GM18508 (cell line): Measurements from ENCODE around the gene F13B.
A peak's percentile ranks its signal among the peaks of the same experiment; 100 is the strongest.
"Not testable (repeated sequence)": the region's sequence is repeated elsewhere in the genome, so short reads cannot be mapped to it uniquely, and the experiment has no call there.

ENCODE experiments used
- ATAC-seq: cut with Tn5 transposase; IDR thresholded peaks from one replicate; pipeline ENCODE4 v1.9.1; 2021; ENCODE audit warnings: moderate number of reproducible peaks; ENCODE audit not compliant: insufficient read depth, unreplicated experiment

The F13B gene

DNA sequence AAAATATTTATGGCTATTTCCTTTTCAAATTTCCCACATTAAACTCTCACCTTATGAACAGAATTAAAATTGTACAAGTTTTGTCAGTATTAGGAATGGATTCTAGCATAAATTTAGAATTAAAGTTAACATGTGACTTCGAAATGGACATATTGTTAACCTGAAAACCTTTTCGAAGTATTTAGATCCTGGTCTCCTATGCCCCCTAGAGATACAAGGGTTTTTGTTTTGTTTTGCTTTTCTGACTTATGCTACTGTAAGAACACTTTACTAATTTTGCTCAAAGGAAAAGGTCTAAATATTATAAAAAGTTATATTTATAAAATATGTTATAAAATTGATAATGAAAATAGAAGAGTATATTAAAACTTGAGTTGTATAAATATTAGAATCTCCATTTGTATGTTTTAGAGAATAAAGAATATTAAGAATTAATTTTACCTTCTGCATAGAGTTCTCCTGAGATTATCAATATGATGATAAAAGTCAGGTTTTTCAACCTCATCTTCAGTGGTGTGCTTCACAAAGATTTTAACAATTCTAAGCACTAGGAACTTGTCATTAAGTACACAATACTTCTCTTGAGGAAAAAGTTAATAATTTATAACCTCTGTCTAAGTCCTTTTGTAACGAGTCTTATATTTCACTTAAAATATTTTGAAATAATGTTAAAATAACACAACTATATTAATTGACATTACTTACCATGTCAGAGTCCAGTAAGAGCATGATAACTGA lies at the start of gene F13B:
Gene F13B, minus strand, starts transcription at position 542 of the 738 bp plus-strand sequence. Its CDS starts 37 bp downstream, at position 505.
- no peak for ATAC-seq

GRCh38 chr1:197116156-197116555 lies 49.1 kb upstream of the F13B start:
- no peak for ATAC-seq

GRCh38 chr1:197106869-197107268 lies 39.8 kb upstream of the F13B start:
- no peak for ATAC-seq

GRCh38 chr1:197103300-197103699 lies 36.2 kb upstream of the F13B start:
- no peak for ATAC-seq

- no peak for ATAC-seq
These were observed 34.9 kb upstream of the F13B start for GRCh38 chr1:197101978-197102377.

- ATAC-seq, result no peak
These were observed 33.6 kb upstream of the F13B start for GRCh38 chr1:197100677-197101076.

DNA sequence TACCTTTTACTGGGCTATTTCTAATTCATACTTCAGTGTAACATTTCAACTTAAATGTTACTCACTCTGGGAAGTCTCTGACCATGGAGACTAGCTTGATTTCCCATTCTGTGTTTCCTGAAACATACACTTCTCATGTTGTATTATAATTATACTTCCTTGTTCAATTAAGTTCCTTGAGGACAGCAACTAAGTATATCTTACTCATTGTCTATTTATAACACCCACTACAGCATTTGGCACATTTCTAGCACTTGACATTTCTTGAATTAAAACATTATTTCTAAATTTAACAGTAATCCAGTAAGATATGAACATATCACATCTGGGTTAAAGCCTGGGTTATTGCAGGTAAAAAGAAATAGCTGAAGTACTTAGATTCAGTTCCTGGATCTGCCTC lies 32.4 kb upstream of the F13B start:
- ATAC-seq, result no peak

GRCh38 chr1:197096971-197097370 lies 29.9 kb upstream of the F13B start:
- not testable (repeated sequence) for ATAC-seq

GRCh38 chr1:197096137-197096536 lies 29.1 kb upstream of the F13B start:
- ATAC-seq, result no peak

DNA sequence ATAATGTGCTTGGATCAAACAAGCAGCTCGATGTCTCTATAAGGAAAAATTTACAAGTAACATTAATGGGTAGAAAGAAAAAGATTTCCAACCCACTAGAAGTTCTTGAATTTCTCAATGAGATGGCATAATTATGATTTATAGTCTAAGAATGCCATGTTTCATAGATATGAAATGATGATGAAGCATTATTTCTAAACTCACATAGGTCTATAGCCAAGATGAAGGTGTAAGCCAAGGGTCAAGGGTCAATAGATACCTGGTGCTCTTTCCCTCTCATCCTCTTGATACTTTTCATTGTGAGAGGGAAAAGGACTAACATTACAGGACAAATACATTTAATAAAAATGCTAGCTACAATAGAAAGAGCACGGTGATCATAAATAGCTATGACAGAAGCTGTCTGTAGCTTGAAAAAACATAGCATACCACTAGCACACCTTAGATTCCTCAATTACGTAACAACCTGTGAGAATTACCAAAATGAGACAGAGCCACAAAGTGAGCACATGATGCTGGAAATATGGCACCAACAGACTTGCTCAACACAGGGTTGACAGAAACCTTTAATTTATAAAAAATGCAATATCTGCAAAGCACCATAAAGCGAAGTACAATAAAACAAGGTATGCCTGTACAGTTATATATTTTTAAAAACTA lies 26.3 kb upstream of the F13B start:
- ATAC-seq, result no peak

- no peak for ATAC-seq
These were observed 25.5 kb upstream of the F13B start for GRCh38 chr1:197092491-197093023.

GRCh38 chr1:197083474-197083873 lies 16.4 kb upstream of the F13B start:
- no peak for ATAC-seq

DNA sequence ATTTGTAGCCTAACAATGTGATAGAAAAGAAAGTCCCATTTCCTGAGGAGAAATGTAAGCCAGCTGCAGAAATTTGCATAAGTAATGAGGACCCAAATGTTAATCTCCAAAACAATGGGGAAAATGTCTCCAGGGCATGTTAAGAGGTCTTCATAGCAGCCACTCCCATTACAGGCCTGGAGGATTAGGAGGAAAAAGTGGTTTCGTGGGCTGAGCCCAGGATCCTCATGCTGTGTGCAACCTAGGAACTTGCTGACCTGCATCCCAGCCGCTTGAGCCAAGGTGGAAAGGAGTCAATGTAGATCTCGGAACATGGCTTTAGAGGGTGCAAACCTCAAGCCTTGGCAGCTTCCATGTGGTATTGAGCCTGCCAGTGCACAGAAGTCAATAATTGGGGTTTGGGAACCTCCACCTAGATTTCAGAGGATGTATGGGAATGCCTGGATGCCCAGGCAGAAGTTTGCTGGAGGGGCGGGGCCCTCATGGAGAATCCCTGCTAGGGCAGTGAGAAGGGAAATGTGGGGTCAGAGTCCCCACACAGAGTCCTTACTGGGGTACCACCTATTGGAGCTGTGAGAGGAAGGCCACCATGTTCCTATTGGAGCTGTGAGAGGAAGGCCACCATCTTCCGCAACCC lies 14.2 kb upstream of the F13B start:
- ATAC-seq, result no peak

DNA sequence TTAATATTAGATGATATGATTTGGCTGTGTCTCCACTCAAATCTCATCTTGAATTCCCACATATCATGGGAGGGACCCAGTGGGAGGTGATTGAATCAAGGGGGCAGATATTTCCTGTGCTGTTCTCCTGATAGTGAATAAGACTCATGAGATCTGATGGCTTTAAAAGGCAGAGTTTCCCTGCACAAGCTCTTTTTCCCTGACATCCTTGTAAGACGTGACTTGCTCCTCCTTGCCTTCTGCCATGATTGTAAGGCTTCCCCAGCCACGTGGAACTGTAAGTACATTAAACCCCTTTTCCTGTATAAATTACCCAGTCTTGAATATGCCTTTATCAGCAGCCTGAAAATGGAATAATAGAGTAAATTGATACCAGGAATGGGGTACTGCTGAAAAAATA lies 13.3 kb upstream of the F13B start:
- no peak for ATAC-seq

DNA sequence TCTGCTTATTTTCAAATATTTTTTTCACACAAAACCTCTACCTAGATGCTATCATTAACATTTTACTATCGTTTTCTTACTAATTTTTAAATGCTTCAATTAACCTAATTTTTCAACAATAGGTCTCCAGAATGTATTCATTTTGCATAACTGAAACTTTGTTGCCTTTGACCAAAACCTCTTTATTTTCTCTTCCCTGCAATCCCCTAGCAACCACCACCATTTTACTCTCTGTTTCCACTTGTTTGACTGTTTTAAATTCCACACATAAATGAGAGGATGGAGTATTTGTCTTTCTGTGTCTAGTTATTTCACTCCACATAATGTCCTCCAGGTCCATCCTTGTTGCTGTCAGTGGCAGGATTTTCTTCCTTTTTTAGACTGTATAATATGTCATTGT lies 9.5 kb upstream of the F13B start:
- no peak for ATAC-seq

DNA sequence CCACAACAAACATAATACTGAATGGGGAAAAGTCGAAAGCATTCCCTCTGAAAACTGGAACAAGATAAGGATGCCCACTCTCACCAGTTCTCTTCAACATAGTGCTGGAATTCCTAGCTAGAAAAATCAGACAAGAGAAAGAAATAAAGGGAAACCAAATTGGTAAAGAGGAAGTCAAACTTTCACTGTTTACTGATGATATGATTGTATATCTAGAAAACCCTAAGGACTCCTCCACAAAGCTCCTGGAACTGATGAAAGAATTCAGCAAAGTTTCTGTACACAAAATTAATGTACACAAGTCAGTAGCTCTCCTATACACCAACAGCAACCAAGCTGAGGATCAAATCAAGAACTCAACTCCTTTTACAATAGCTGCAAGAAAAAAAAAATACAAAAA lies 6.9 kb upstream of the F13B start:
- ATAC-seq, result no peak

DNA sequence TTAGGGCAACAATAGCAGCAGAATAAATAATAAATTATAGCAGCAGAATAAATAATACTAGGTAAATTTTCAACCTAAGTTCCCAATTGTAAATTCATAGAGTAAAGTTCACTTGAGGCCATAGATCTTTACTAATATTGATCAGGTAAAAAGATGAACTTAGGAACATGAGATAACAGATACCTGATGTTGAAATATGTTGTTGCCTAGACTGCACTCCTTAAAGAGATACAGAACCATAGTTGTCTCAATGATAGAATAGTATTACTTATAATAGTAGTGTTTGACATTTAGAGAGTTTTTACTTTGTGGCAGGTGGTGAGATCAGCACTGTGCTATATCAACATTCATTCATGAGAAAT lies 378 bp upstream of the F13B start:
- ATAC-seq, result no peak

- no peak for ATAC-seq
These were observed 783 bp downstream of the F13B start for GRCh38 chr1:197066277-197066676.

- no peak for ATAC-seq
These were observed 1.5 kb downstream of the F13B start for GRCh38 chr1:197065559-197065958.

GRCh38 chr1:197063212-197063611 lies 3.8 kb downstream of the F13B start:
- no peak for ATAC-seq

DNA sequence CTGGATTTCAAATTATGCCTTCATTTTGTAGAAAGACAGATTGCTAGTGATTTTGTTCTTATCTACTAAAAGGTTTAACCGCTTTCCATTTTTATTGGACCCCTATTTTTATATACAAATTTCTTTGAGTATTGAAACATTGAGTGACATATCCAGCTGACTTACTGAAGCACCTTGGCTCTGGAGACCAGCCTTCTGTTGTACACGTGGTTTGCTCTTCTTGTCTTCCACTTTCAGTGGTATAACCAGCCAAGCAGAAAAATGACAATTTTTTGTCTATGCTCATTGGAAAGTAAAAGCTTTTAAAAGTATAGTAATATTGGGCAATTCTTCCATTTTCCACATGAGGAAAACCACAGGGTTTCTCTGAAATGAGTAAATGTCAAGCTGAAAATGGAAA lies 4.4 kb downstream of the F13B start:
- peak; percentile 62 for ATAC-seq
